ENCODE results near the gene STAT6.

DNA sequence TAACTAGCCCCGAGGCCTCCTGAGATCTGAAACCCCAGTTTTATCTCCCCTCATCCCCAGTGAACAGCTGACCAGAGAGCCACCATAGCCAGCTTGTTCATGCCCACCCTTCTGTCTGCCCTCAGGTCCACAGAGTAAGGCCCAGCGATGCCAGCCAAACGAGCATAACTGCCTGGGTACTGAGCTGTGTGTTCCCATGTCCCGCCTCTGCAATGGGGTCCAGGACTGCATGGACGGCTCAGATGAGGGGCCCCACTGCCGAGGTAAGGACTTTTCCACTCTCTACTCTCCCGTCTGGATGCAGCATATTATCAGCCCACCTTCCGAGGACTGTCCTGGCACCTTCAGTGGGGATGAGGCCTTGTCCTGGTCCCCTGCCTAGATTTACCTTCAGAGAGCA lies 30.1 kb upstream of the STAT6 start:
- TF ChIP-seq, protein P1, sequence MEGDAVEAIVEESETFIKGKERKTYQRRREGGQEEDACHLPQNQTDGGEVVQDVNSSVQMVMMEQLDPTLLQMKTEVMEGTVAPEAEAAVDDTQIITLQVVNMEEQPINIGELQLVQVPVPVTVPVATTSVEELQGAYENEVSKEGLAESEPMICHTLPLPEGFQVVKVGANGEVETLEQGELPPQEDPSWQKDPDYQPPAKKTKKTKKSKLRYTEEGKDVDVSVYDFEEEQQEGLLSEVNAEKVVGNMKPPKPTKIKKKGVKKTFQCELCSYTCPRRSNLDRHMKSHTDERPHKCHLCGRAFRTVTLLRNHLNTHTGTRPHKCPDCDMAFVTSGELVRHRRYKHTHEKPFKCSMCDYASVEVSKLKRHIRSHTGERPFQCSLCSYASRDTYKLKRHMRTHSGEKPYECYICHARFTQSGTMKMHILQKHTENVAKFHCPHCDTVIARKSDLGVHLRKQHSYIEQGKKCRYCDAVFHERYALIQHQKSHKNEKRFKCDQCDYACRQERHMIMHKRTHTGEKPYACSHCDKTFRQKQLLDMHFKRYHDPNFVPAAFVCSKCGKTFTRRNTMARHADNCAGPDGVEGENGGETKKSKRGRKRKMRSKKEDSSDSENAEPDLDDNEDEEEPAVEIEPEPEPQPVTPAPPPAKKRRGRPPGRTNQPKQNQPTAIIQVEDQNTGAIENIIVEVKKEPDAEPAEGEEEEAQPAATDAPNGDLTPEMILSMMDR (conservative IDR thresholded peaks at IDR 0.05; ENCODE audit: low read length) = no peak
- no peak for TF ChIP-seq EZH2phosphoT487 (IDR thresholded peaks at IDR 0.05; ENCODE audit: borderline replicate concordance)
